Muscle of arm (tissue), 12 donors: ENCODE measurements around the gene FKBP11. TPM values are rescaled to one million over a fixed set of nuclear protein-coding genes. Genes with fewer than 3 reads are reported as not detected.

Experiments
- polyA plus RNA-seq, 12 donors: library from polyadenylated mRNA; unstranded; fragments of 120-200 nt; gene quantifications; one replicate each; pipeline ENCODE4 v1.2.1, GENCODE V29; 2013; ENCODE audit not compliant: insufficient read length in 12 of 12

Gene FKBP11
- polyA plus RNA-seq, 12 donors: 15.2 to 35.3 (median 23.3) TPM; not detected in 1

Other genes starting within 250 kb of the FKBP11 start
- gene KANSL2, start 243.3 kb downstream of the FKBP11 start, polyA plus RNA-seq: 10 to 100 TPM in 11 of 12 donors, not detected in 1; 26.4 to 41.8 (median 35.2) TPM
- 10 to 100 TPM in 11 of 12 donors, not detected in 1; 15.9 to 46.1 (median 20.3) TPM for gene CCNT1, start 208.8 kb downstream of the FKBP11 start, polyA plus RNA-seq
- gene ADCY6, start 136.4 kb downstream of the FKBP11 start, polyA plus RNA-seq: 10 to 100 TPM in 11 of 12 donors, not detected in 1; 33.8 to 53.0 (median 38.6) TPM
- 10 to 100 TPM in 11 of 12 donors, not detected in 1; 13.9 to 46.7 (median 16.8) TPM for gene CACNB3, start 107.0 kb downstream of the FKBP11 start, polyA plus RNA-seq
- gene DDX23, start 73.3 kb downstream of the FKBP11 start, polyA plus RNA-seq: 10 to 100 TPM in 11 of 12 donors, not detected in 1; 41.8 to 85.1 (median 62.4) TPM
- 1 to 10 TPM in 2 of 12 donors, under 1 TPM in 8, not detected in 2; 0.32 to 1.3 (median 0.58) TPM for gene RND1, start 59.6 kb downstream of the FKBP11 start, polyA plus RNA-seq
- 10 to 100 TPM in 11 of 12 donors, not detected in 1; 33.2 to 93.3 (median 45.4) TPM for gene ARF3, start 32.0 kb upstream of the FKBP11 start, polyA plus RNA-seq
- 1 to 10 TPM in 4 of 12 donors, under 1 TPM in 6, not detected in 2; 0.44 to 9.1 (median 0.98) TPM for gene WNT10B, start 46.2 kb upstream of the FKBP11 start, polyA plus RNA-seq
- gene WNT1, start 52.8 kb upstream of the FKBP11 start, polyA plus RNA-seq: under 1 TPM in 2 of 12 donors, not detected in 10; 0.12 to 0.17 TPM
- gene DDN, start 73.9 kb upstream of the FKBP11 start, polyA plus RNA-seq: 10 to 100 TPM in 9 of 12 donors, 1 to 10 TPM in 2, not detected in 1; 5.7 to 36.6 (median 17.4) TPM
- 10 to 100 TPM in 11 of 12 donors, not detected in 1; 52.9 to 77.7 (median 59.4) TPM for gene PRKAG1, start 93.3 kb upstream of the FKBP11 start, polyA plus RNA-seq
- 10 to 100 TPM; 29.4 to 59.8 (median 38.2) TPM for gene KMT2D, start 135.3 kb upstream of the FKBP11 start, polyA plus RNA-seq
- 1 to 10 TPM in 10 of 12 donors, not detected in 2; 1.0 to 2.2 (median 1.6) TPM for gene RHEBL1, start 144.5 kb upstream of the FKBP11 start, polyA plus RNA-seq
- gene DHH, start 169.3 kb upstream of the FKBP11 start, polyA plus RNA-seq: 1 to 10 TPM in 2 of 12 donors, under 1 TPM in 8, not detected in 2; 0.48 to 1.6 (median 0.77) TPM
- gene LMBR1L, start 185.4 kb upstream of the FKBP11 start, polyA plus RNA-seq: 10 to 100 TPM in 11 of 12 donors, not detected in 1; 28.5 to 64.0 (median 38.6) TPM
- 1,000 to 10,000 TPM in 5 of 12 donors, 100 to 1,000 TPM in 7; 274 to 1,254 (median 956) TPM for gene TUBA1B, start 205.9 kb upstream of the FKBP11 start, polyA plus RNA-seq